Caco-2 (cell line): ENCODE results near the gene NPTXR. TPM values are rescaled to one million over a fixed set of nuclear protein-coding genes. Genes with fewer than 3 reads are reported as not detected.

Experiments
- BruUV-seq: library from RNA; stranded (reverse); fragments of 400-500 nt; replicated peaks from 2 replicates; lab custom pipeline; 2021; lab: Mats Ljungman, UMichigan
- CTCF ChIA-PET: fragments of 300-600 bp; sonication (Branson Sonifier 250); formaldehyde crosslinking; loops from one replicate; lab custom pipeline; 2022; ENCODE audit warnings: antibody characterized with exemption; lab: Charles Lee
- POLR2A ChIA-PET: fragments of 300-600 bp; sonication (Branson Sonifier 250); formaldehyde crosslinking; loops from one replicate; lab custom pipeline; 2022; ENCODE audit warnings: antibody characterized with exemption; lab: Charles Lee
- DNase-seq, 2 experiments: peaks; one replicate each; pipeline versions ENCODE4 v3.0.0 to v3.0.0-alpha.2; 2020 to 2022
- H3K27me3 ChIP-seq: replicated peaks from 2 replicates; pipeline ENCODE4 v1.6.0; 2011; ENCODE audit warnings: low read length; ENCODE audit not compliant: control insufficient read depth, insufficient read depth
- H3K36me3 ChIP-seq: 2 replicates; pipeline ENCODE4 v1.5.1; 2011; ENCODE audit warnings: low read length; ENCODE audit not compliant: control insufficient read depth, insufficient read depth
- H3K4me1 ChIP-seq: fragments of 250-450 bp; sonication (Bioruptor Pico); 2 replicates; pipeline ENCODE4 v1.5.1; 2020; ENCODE audit warnings: mild to moderate bottlenecking
- H3K4me3 ChIP-seq: 2 replicates; pipeline ENCODE4 v1.5.1; 2011; ENCODE audit warnings: low read depth, mild to moderate bottlenecking, control low read depth, low read length
- H3K9me3 ChIP-seq: fragments of 250-450 bp; sonication (Bioruptor Pico); 2 replicates; pipeline ENCODE4 v1.5.1; 2020; ENCODE audit warnings: mild to moderate bottlenecking, moderate library complexity
- H3K27ac Mint-ChIP-seq: one replicate; pipeline ENCODE4 v1.8.0; 2022; ENCODE audit warnings: mixed read lengths; ENCODE audit not compliant: unreplicated experiment
- H3K27me3 Mint-ChIP-seq: one replicate; pipeline ENCODE4 v1.8.0; 2022; ENCODE audit warnings: mixed read lengths; ENCODE audit not compliant: insufficient read depth, unreplicated experiment
- H3K36me3 Mint-ChIP-seq: one replicate; pipeline ENCODE4 v1.8.0; 2022; ENCODE audit warnings: mild to moderate bottlenecking, mixed read lengths; ENCODE audit not compliant: insufficient read depth, unreplicated experiment
- H3K4me1 Mint-ChIP-seq: one replicate; pipeline ENCODE4 v1.8.0; 2022; ENCODE audit warnings: low read depth, mixed read lengths; ENCODE audit not compliant: unreplicated experiment
- H3K4me3 Mint-ChIP-seq: one replicate; pipeline ENCODE4 v1.8.0; 2022; ENCODE audit warnings: mild to moderate bottlenecking, moderate library complexity, mixed read lengths; ENCODE audit not compliant: unreplicated experiment
- H3K9me3 Mint-ChIP-seq: one replicate; pipeline ENCODE4 v1.8.0; 2022; ENCODE audit warnings: mixed read lengths; ENCODE audit not compliant: unreplicated experiment
- intact Hi-C: fragments of 100-400 bp; cut with micrococcal nuclease; formaldehyde crosslinking; loops from one replicate; pipeline ENCODE4 v1.10.0; 2022; ENCODE audit not compliant: unreplicated experiment
- total RNA-seq: library from RNA; stranded (reverse); gene quantifications from 2 replicates; pipeline ENCODE4 v1.2.3, GENCODE V29; 2022
- TF ChIP-seq, protein P1 (sequence below), 2 experiments: fragments of 200-600 bp in 1 of 2; IDR thresholded peaks; 1 replicate in 1 of 2; 2 replicates in 1 of 2; pipeline versions ENCODE4 v1.5.1 to v1.8.0; 2011 to 2022; ENCODE audit warnings: antibody characterized with exemption in 1 of 2, control low read depth in 1 of 2, inconsistent platforms in 1 of 2, low read depth in 1 of 2, low read length in 1 of 2, mild to moderate bottlenecking in 1 of 2, moderate library complexity in 1 of 2; ENCODE audit not compliant: insufficient read depth in 1 of 2, severe bottlenecking in 1 of 2, unreplicated experiment in 1 of 2

The NPTXR gene
- total RNA-seq, 1 experiment from 2014 or later, result 16.4 TPM

DNA sequence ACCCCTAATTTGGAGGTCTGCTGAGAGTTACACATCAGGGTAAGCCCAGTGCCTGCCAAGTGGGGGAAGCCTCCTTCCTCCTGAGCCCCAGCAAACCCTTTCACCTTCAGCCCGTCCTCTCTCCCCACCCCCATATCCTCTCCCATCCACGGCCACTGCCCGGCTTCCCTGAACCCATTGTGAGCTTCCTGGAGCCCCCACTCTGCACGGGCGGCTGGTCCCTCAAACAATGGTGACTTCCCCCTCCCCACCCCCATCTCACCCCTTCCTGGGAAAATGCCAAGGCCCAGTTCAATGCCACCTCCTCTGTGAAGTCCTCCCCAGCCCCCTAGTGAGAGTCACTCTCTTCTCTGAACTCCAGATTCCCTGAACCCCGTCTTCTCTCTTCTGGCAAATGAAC is 67.7 kb downstream of the NPTXR start:
- H3K4me1 Mint-ChIP-seq, result no peaks in the 10 kb centered on the region
- no peaks in the 10 kb centered on the region for H3K27me3 Mint-ChIP-seq
- Histone ChIP-seq H3K27me3 (no peaks in the 10 kb centered on the region), H3K4me3 (no peak overlapping the region), H3K4me1 (no peaks in the 10 kb centered on the region), H3K9me3 (no peaks in the 10 kb centered on the region), H3K36me3 (no peaks in the 10 kb centered on the region)
- ChIA-PET CTCF (no interaction called here), POLR2A (no interaction called here)
- H3K9me3 Mint-ChIP-seq, result no peaks in the 10 kb centered on the region
- DNase-seq, result no peak
- intact Hi-C loops, result no loop called here
- TF ChIP-seq, protein P1, sequence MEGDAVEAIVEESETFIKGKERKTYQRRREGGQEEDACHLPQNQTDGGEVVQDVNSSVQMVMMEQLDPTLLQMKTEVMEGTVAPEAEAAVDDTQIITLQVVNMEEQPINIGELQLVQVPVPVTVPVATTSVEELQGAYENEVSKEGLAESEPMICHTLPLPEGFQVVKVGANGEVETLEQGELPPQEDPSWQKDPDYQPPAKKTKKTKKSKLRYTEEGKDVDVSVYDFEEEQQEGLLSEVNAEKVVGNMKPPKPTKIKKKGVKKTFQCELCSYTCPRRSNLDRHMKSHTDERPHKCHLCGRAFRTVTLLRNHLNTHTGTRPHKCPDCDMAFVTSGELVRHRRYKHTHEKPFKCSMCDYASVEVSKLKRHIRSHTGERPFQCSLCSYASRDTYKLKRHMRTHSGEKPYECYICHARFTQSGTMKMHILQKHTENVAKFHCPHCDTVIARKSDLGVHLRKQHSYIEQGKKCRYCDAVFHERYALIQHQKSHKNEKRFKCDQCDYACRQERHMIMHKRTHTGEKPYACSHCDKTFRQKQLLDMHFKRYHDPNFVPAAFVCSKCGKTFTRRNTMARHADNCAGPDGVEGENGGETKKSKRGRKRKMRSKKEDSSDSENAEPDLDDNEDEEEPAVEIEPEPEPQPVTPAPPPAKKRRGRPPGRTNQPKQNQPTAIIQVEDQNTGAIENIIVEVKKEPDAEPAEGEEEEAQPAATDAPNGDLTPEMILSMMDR (IDR thresholded peaks at IDR 0.05; ENCODE audit: insufficient read depth in 1 of 2, low read depth in 1 of 2, low read length in 1 of 2, severe bottlenecking in 1 of 2, unreplicated experiment in 1 of 2), result no peak
- no peak overlapping the region for H3K4me3 Mint-ChIP-seq
- H3K27ac Mint-ChIP-seq, result no peak overlapping the region
- BruUV-seq, result no TSS peak
- H3K36me3 Mint-ChIP-seq, result no peaks in the 10 kb centered on the region

DNA sequence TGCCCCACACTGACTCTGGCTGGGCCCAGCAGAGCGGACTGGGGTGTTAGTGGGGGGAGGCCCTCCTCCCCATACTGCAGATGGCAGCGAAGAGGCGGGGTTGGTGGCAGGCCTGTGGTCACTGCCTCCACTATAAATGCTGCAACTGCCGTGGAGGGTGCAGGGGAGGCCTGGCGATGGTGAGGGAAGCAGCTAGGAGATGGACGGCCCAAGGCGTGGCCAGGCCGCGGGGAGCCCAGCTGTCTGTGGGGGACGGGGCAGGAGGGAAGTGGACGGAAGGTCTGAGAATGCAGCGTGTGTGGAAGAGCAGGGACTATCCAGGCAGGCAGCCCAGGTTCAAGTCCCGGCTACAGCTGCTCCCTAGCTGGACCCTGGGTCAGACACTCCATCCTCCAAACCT is 68.2 kb downstream of the NPTXR start:
- H3K9me3 ChIP-seq, result no peaks in the 10 kb centered on the region
- POLR2A ChIA-PET, result no interaction called here
- no peaks in the 10 kb centered on the region for H3K27me3 ChIP-seq
- H3K9me3 Mint-ChIP-seq, result no peaks in the 10 kb centered on the region
- H3K4me3 ChIP-seq, result no peak overlapping the region
- no peaks in the 10 kb centered on the region for H3K4me1 ChIP-seq
- CTCF ChIA-PET, result no interaction called here
- no peaks in the 10 kb centered on the region for H3K36me3 ChIP-seq
- no peak for DNase-seq
- intact Hi-C loops, result no loop called here
- no peaks in the 10 kb centered on the region for H3K36me3 Mint-ChIP-seq
- H3K27ac Mint-ChIP-seq, result no peak overlapping the region
- TF ChIP-seq, protein P1 (IDR thresholded peaks at IDR 0.05; ENCODE audit: insufficient read depth in 1 of 2, low read depth in 1 of 2, low read length in 1 of 2, severe bottlenecking in 1 of 2, unreplicated experiment in 1 of 2), result no peak
- BruUV-seq, result no TSS peak
- H3K27me3 Mint-ChIP-seq, result no peaks in the 10 kb centered on the region
- H3K4me3 Mint-ChIP-seq, result no peak overlapping the region
- H3K4me1 Mint-ChIP-seq, result no peaks in the 10 kb centered on the region

DNA sequence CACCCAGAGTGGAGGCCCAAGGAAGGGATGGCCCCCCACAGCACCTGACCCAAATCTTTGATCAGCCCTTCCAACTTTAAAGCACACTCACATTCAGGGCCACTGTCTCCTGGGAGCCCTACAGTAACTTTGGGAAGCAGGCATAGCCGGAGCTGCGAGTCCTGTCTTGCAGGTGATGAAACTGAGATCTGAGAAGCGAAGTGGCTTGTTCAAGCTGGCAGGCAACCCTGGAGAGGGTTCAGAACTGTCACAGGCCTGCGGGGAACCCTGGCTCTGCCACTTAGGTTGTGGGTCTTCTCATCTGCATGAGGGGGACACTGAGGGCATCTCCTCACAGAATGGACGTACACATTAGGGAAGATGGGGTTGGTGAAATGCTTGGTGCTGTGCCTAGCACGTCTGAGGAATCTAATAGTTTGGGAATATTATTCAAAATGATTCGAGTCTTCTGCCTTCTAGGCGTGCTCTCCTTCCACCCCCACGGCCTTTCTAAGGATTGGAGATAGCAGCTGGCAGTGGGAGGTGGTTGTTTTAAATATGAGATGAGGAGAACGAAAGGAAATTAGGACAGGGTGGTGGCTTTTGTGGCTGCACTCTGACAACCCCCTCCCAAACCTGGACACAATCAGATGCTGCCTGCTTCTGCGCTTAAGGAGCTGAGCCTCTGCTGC is 69.2 kb downstream of the NPTXR start:
- ChIA-PET POLR2A (no interaction called here), CTCF (no interaction called here)
- TF ChIP-seq, protein P1 (IDR thresholded peaks at IDR 0.05; ENCODE audit: insufficient read depth in 1 of 2, low read depth in 1 of 2, low read length in 1 of 2, severe bottlenecking in 1 of 2, unreplicated experiment in 1 of 2), result no peak
- intact Hi-C loops, result no loop called here
- H3K36me3 ChIP-seq, result no peaks in the 10 kb centered on the region
- no peaks in the 10 kb centered on the region for H3K27me3 ChIP-seq
- no peaks in the 10 kb centered on the region for H3K36me3 Mint-ChIP-seq
- H3K9me3 Mint-ChIP-seq, result no peaks in the 10 kb centered on the region
- no peak overlapping the region for H3K27ac Mint-ChIP-seq
- BruUV-seq, result no TSS peak
- no peak overlapping the region for H3K4me3 Mint-ChIP-seq
- H3K4me1 ChIP-seq, result no peaks in the 10 kb centered on the region
- no peaks in the 10 kb centered on the region for H3K9me3 ChIP-seq
- no peak for DNase-seq
- H3K4me1 Mint-ChIP-seq, result no peaks in the 10 kb centered on the region
- H3K4me3 ChIP-seq, result no peak overlapping the region
- H3K27me3 Mint-ChIP-seq, result no peaks in the 10 kb centered on the region
